Measurements from ENCODE around the gene OLFM1.

- TF ChIP-seq CHD1 (IDR thresholded peaks at IDR 0.05; ENCODE audit: low read depth, low read length) = no peak
- TF ChIP-seq CTCF (conservative IDR thresholded peaks at IDR 0.05; ENCODE audit: low read depth, low read length) = no peak
- TF ChIP-seq SMC3 (IDR thresholded peaks at IDR 0.05; ENCODE audit: low read depth, low read length) = no peak
Observed at GRCh38 chr9:135136481-135136880, 49.0 kb downstream of the OLFM1 start.

Data from IMR-90 (cell line).